NCI-H2227 (cell line): ENCODE results near the gene PDK1.
"Not testable (repeated sequence)": the region's sequence is repeated elsewhere in the genome, so short reads cannot be mapped to it uniquely, and the experiment has no call there.

Experiments
- DNase-seq: peaks from one replicate; lab custom pipeline; 2025; ENCODE audit not compliant: unreplicated experiment; lab: John Stamatoyannopoulos, UW

Gene PDK1

GRCh38 chr2:172551271-172551670 lies 4.6 kb upstream of the PDK1 start:
- DNase-seq: no peak

GRCh38 chr2:172552547-172553291 lies 3.2 kb upstream of the PDK1 start:
- DNase-seq: no peak

GRCh38 chr2:172554352-172555271 lies 1.3 kb upstream of the PDK1 start:
- DNase-seq: peak; percentile 39

GRCh38 chr2:172555272-172555521 lies 693 bp upstream of the PDK1 start:
- DNase-seq: no peak

- DNase-seq: peak; percentile 92
Measured at GRCh38 chr2:172556284-172557033, 569 bp downstream of the PDK1 start.

GRCh38 chr2:172558372-172558771 lies 2.5 kb downstream of the PDK1 start:
- no peak for DNase-seq

- DNase-seq: no peak
Measured at GRCh38 chr2:172560721-172561120, 4.8 kb downstream of the PDK1 start.

- peak; percentile 46 for DNase-seq
Measured at GRCh38 chr2:172561270-172561669, 5.4 kb downstream of the PDK1 start.

GRCh38 chr2:172562298-172562697 lies 6.4 kb downstream of the PDK1 start:
- DNase-seq: no peak

- DNase-seq: no peak
Measured at GRCh38 chr2:172564376-172564775, 8.5 kb downstream of the PDK1 start.

- DNase-seq: no peak
Measured at GRCh38 chr2:172571245-172571644, 15.4 kb downstream of the PDK1 start.

GRCh38 chr2:172572981-172573380 lies 17.1 kb downstream of the PDK1 start:
- no peak for DNase-seq

- DNase-seq: no peak
Measured at GRCh38 chr2:172574965-172575364, 19.1 kb downstream of the PDK1 start.

GRCh38 chr2:172578054-172578453 lies 22.2 kb downstream of the PDK1 start:
- no peak for DNase-seq

- DNase-seq: no peak
Measured at GRCh38 chr2:172578860-172579512, 23.1 kb downstream of the PDK1 start.

GRCh38 chr2:172580544-172580943 lies 24.7 kb downstream of the PDK1 start:
- no peak for DNase-seq

- no peak for DNase-seq
Measured at GRCh38 chr2:172582656-172583055, 26.8 kb downstream of the PDK1 start.

- DNase-seq: no peak
Measured at GRCh38 chr2:172586245-172586891, 30.5 kb downstream of the PDK1 start.

- not testable (repeated sequence) for DNase-seq
Measured at GRCh38 chr2:172587231-172587630, 31.3 kb downstream of the PDK1 start.

GRCh38 chr2:172588931-172589330 lies 33.0 kb downstream of the PDK1 start:
- no peak for DNase-seq

GRCh38 chr2:172591386-172591785 lies 35.5 kb downstream of the PDK1 start:
- DNase-seq: not testable (repeated sequence)
